T follicular helper cell (primary cell): ENCODE results near the gene RET.

Experiments used
- DNase-seq: peaks from one replicate; pipeline ENCODE4 v3.0.0-alpha.2; 2020; ENCODE audit warnings: low read depth

The RET gene

DNA sequence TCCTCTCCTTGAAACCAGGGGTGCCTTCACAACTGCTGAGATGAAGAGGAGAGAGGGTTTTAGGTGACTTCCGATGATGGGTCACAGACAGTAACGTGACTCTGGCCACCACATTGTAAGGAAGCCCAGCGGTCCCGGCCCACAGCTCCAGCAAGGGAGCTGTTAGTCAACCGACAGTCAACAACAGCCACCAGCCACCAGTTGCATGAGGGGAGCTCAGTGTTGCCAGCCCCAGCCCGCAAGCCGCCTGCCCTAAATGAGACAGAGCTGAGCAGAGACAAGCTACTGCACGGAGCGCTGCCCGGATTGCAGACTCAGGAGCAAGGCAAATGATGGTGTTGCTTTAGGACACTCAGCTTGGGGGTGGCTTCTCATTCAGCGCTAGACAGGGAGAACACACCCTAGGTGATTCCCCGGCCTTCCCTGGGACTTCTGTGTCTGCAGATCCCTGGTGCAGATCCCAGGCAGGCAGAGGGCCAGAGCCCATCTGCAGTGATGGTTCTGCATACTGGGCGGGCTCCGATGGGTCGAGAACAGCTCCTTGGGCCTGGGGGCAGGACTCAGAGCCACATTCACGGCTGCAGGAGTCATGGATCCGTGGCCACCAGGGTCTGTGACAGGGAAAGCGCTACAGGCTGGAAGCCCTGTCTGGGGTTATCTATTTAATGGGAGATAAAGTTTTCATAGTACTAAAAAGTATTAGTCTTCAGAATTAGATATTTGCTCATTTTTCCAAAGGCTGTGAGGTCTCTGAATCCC is 14.3 kb upstream of the RET start:
- DNase-seq: no peak

DNA sequence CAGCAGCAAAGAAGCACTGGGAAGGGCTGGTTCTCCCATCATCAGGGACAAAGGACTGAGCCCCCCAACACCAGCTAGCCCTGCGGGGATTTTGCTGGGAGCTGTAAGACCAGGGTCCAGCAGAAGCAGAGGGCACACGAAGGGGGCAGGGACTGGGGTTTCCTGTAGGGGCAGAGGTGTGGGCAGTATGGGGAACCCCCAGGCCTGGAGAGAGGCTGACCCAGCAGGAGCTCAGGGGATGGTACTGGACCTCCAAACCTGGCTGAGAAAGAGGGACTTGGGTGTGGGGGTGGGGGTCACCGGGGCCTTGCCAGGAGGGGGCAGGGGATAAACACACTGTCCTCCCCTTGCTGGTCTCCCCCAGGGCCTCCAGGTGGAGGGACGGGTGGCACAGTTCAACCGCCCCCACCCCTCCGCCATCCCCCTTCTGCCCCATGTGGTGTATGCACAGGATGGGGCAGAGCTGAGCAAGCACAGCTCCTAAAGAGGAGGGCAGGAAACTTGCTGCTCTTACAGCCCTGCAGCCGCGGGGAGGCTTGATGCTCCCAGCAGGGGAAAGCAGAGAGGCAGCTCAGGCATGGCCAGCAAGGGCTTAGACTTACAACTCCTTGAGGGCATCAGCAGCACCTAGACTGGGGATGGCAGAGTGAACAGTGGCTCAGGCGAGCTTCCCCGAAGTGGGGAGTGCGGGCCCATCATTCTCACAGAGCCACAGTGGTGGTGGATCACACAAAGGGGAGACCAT is 12.4 kb upstream of the RET start:
- DNase-seq: no peak

DNA sequence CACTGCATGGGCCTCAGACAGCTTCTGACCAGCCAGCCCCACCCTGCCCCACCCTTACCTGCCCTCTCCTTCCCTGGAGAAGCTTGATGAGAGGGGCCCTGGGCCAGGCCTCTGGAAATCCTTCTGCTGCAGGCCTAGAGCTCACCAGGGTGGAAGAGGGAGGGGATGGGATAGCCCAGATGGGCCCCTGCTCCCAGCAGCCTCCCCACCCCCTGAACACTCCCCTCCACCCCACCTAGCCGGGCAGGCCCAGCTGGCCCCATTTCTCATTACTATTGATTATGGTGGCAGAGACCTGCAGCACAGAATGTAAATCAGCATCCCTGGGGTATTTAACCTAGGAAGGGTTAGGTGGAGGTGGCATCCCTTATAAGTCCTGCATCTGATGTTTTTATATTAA is 11.6 kb upstream of the RET start:
- DNase-seq: no peak

DNA sequence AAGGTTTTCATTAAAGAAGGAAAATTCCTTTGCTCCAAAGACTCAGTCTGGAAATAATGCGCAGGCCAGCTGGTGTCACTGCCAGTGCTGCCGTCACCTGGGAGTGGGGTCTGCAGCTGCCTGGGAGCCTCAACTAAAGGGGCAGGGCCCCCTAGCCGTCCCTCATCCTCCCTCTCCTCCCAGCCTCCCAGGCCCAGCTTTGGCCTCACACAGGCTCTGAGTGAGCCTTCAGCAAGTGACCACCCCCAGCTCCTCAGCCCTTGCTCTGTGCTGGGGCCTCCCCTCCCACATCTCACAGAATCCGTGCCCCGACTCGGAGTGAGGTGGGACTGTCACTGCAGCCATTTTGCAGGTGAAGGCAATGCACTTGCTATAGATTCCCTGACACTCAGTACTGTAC is 11.1 kb upstream of the RET start:
- no peak for DNase-seq

DNA sequence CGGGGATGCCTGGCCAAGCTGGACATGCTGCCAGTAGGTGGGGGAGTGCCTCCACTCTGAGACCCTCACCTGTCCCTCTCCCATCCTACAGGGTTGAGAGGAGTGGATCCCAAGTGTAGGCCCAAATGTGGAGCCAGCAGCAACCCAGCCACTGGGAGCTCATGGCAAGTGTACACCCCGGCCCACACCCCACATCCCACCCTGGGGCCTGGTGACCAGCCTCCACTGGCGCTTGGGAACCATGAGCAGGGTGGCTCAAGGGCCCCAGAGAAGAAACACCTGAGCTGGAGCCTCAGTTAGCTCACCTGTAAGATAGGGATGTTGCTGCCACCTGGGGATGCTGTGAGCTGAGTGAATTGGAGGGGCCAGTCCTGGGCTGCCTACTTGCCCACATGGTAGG is 10.4 kb upstream of the RET start:
- no peak for DNase-seq

DNA sequence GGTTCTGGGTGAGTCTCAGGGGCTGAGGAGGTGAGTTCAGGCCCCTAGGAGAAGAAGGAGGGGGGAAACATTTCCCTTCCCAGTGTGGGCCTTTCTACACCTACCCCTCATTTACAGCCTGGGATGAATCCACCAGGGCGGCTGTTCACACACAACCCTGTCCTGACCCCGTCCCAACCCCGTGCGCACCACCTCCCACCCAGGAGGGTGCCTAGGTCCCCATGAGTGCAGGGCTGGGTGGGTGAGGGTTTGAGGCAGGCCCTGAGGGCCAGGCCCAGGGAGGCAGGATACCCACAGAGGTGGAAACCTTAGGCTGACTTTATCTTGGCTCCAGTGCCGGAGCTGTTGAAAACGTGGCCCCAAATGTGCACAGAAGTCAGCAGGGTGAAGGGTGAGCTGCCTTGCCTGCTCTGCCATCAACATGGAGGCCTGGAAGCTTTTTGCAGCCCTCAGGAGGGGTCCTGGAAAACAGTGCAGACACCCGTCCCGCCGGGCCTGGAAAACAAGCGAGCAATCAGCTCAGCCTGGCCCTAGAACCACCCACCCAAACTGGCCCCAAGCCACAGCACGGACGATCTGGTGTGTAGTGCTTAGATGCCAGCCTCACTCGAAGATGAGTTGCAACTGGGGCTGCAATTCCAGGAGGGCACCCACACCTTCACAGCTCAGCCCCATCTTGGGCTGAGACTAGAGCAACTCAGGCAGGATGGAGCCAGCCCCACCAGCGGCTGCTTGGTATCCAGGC is 9.3 kb upstream of the RET start:
- DNase-seq: no peak

DNA sequence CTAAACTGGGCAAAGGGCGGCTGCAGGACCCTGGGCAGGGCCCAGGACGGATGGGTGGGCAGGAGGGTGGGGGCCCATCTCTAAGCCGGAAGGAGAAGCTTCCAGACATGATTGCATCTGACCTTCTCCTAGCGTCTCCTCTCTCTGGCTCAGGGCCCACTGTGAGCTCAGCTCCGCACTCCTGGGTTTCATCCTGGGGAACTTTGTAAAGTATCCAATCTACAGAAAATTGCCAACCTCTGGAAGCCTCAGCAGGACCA is 8.8 kb upstream of the RET start:
- DNase-seq: no peak

DNA sequence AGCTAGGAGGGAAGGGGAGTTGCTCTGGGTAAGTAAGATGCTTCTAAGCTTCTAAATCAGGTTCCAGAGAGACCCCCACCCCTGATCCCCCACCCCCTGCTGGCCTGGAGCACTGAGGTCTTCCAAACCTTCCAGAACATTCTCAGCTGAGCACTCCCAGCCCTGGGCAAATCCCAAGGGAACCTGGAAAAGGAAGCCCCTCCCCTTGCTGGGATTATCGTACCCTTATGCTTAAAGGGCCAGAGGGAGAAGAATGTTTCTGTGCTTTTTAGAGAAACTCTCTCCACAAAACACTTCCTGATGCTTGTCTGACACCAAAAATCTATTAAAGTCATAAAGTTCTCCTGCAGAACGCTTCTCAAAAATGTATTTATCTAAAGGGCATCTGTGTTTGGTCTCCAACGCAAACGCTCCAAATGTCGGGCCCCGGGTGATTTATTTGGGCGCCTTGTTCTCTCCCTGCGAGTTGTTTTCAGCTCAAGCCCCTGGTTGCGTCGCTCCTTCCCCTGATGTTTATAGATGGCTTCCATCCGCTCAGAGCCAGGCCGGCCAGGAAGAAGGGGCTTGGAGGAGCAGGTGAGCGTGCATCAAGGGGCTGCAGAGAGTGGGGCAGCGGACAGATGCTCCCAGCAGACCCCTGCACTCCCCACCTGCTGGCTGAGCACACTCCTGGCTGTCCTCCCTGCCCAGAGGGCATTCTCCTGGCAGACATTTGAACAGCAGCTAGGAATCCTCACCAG is 8.2 kb upstream of the RET start:
- DNase-seq: no peak

DNA sequence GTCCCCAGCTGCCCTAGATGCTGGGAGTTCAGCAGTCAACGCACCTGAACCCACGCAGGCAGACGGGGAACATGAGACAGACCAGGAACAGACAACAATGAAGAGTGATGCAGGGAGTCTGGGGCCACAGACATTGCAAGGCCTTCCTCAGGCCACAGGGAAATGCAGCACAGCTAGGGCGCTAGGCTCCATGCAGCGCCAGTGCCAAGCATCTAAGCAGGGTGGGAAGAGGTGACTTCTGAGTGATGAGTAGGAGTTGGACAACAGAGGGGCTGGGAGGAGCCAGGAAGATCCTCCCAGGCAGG is 7.7 kb upstream of the RET start:
- DNase-seq: no peak

DNA sequence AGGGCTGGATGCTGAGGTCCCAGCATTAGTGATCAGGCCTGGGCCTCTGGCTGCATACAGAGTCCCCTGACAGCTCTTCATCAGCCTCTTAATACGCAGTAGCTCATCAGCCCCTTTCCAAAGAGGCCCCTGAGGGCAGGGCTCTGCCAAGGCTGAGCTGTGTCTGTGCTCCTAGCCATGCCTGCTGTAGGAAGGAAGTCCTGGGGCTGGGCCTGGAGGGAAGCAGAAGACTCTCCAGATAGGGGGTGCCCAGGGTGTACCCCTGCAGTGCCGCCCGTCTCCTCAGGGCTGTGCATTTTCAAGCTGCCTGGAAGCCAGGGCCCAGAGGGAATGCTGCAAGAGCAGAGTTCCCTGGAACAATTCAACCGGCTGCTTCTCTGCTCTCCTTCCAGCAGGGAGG is 7.3 kb upstream of the RET start:
- no peak for DNase-seq

DNA sequence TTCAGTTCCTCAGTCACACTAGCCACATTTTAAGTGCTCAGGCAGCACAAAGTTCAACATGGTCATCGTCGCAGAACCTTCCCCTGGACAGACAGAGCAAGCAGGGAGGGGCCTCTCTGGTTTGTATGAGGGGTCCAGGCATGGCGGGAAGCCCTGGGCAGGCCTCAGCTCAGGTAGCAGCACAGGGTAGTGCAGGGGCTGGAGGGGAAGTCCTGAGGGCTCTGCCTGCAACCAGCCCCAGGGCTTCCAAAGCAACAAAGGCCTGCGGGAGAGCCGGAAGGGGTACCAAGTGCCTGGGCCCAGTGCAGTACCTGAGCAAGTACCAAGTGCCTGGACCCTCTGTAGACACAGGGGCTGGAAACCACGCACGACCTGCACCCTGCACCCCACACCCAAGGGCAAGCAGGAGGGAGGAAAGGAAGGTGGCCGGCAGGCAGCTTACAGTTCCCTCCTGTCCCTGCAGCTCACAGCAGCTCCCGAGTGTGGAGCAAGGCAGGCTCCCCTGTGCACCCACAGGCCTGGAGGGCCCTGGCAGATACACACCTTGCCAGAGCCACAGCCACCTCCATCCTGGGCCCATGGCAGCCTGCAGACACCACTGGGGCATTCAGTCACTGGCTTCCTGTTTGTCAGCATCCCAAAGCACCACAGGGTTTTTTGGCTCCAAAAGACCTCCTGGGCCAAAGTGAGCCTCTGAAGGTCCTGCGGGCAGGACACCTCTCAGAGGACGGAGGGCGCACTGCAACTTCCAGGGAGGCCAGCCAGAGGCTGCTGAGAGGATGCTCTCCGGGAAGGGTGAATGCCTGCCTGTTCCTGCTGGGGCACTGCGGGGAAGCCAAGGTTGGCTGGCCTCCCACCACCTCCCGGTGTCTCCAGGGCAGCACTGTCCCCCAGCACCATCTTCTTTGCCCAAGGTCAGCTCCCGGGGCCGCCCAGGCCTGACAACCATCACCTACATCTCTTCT is 6.5 kb upstream of the RET start:
- no peak for DNase-seq

DNA sequence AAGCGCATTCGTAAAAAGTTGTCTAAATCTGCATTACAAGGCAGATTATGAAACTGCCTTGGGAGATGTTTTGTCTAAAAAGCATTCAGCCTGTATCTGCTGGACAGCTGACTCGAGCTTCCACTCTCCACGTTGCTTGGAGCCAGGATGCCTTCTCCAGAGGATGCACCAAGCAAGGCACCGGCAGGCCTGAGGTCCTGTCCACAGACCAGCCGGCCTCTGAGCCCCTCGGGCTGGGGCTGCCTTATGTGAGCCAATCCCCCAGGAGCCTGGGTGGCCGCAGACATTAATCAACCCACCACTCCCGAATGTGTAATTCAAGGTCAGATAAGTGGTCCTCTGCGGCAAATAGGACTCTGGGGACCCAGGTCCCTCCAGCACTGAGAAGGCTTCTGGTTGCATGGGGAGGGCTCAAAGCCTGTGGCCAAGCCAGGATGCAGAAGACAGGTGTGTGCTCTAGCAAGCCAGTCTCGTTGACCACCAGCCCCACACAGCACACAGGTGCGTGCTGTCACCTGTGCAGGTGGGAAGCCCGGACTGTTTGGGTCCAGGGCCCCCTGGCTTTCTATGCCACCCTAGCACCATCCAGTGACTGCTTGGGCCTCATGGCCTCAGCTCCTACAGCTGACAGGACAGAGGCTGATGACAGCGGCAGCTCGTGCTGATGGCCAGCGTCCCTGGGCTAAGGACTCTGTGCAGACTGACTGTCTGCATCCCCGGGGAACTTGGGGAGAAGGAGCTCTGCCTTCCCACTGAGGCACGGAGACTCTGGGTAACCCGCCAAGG is 4.8 kb upstream of the RET start:
- DNase-seq: no peak

DNA sequence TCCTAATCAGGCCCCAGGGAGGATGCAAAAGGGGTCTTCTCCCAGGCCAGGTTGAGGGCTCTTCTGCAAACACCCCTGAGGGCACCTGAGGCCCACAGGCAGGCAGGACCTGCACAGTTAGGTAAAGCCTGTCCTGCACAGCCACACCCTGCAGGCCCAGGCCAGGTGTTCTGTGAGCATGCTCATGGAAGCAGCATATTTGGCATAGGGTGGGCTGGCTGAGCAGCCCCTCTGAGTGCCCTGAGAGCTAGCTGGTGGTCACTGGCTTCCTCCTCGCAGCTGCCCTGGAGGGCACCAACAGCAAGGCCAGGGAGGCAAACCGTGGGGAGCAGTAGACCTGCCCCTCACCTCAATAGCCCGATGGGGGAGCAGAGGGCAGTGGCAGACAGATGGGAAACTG is 3.7 kb upstream of the RET start:
- DNase-seq: no peak

DNA sequence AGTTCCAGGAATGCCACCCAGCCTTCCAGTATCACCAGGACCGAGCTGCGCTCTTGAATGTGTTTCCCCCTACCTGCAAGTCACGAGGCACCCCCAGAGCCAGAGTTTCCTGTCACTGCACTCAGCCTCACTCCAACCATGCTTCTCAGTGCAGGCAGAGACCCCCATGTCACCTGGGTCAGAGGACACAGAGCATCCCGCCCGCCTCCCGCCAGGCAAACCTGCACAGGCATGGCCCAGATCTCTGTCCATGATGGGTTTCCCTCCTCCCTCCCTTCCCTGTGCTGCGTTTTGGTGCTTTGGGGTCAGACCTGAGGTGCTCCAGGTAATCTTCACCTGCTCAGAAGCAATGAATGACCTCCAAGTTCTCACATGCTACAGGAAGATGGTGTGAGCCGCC is 3.1 kb upstream of the RET start:
- DNase-seq: no peak

DNA sequence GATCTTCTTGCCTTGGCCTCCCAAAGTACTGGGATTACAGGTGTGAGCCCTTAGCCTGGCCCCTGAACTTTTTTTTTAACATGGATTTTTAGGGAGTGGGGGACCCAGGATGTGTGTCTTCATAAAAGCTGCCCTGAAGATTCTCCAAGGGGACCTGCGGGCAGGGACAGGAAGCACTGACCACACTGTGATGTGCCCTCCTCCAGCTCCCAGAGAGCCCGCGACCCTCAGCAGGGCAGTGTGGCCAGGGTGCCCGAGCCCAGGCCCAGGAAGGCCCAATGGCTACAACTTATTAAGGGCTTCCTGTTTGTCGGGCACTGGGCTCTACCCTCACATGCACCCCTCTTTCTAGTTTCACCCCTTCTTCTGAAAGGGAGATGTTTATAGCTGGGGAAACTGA is 2.5 kb upstream of the RET start:
- DNase-seq: no peak

DNA sequence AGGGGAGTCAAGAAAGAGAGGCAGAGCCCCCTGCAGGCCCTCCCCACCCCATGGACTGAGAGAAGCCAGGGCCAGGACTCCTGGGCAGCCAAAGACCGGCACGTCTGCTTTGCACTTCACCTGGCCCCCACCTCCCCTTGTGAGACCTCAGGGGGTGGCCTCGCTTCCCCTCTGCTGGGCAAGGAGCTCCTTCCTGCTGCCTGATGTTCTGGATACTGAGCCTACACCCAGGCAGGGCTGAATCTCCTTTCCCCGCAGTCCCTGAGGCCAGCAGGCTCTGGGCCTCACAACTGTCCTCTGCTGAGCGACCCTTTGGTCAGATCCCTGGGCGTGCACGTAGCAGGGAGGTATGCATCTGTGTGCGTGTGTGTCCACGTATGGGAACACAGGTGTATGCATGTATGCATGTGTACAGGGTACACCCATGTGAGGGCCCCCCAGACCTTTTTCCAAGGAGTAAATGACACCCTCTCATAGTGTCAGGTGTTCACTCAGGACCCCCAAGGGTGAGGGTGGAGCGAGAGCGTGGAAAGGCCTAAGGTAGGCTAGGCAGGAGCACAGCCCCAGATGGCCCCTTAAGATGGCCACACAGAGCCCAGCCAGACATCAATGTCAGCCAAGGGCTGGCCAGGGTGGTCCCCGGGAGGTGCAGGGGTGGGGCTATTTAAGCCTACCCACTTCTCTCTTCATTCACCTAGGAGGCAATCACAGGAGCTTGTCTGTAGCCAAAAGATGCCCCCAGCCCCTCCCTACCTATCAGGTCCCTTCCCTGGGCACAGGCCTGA is 1.9 kb upstream of the RET start:
- no peak for DNase-seq

DNA sequence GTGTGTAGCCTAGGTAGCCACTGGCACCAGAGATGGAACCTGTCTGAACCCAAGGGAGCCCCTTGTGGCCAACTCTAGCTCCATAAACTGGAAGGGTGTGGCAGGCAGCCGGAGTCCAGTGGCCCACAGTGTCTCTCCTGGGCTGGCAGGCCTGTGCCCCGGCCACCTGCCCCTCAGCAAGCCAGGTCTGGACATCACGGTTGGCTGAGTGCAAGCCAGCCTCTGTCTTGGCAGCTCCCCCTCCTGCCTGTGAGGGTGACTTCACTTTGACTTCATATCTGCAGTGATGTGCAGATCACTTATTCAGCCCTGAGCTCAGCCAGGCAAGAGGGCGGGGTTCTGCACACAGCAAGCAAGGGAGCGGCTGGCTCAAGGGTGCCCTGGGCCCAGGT is 1.3 kb upstream of the RET start:
- DNase-seq: no peak

DNA sequence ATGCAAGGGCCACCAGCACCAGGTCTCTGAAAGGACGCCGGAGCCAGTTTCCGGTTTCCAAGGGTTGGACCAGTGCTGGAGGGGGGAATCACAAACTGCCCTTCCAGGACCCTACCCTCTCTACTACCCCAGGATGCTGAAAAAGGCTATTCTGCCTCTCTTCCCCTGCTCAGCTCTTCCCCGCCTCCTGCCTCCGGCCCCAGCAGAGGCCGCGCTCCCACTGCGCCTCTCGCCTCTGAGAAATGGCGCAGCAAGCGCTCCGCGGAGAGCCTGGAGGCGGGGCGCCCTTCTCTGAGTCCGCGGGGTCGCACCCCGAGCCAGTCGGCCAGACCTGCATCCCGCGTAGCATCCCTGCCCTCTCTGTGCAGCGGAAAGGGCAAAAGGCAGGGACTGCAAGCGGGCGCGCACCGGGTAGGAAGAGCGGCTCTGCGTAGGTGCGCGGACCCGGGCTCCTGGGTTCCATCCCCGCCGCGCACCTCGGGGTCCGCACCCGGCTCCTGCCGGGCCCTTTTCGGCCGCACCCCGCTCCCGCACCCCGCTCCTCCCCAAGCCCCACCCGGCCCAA is 476 bp upstream of the RET start:
- DNase-seq: no peak

DNA sequence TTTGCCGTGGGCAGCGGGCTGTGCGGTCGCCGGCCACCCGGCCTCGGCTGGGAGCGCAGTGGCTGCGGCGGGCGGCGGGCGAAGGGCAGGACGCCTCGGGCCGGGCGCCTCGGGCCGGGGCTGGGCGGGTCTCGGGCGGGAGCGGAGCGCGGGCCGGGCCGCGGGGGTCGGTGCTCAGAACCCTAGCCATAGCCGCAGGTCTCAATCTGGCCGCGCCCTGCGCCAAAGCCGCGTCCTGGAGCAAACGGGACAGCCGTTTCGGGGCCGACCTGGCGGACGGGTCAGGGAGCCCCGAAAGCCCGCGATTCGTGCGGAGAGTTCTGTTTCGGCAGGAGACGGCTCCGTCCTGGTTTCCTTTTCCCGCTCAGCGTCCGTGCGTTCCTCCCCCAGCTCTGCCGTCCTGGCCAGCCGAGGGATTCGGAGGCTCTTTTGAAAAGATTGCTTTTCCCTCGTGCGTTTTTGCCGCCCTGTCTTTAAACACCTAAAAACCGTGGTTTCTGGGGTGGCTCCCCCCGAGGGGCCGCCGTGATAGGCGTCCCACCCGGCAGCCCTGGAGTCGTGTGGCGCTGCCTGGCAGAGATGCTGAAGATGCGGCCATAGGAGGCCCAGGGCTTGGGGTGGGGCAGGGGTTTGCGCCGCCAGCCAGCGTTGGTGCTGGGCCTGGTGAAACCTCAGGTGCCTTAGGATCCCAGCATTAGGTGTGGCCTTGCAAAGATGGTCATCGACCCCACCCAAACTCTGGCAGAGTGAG is 727 bp downstream of the RET start:
- no peak for DNase-seq
